HEK293 (cell line): Measurements from ENCODE around the gene DAG1.

Experiments
- ATF2 ChIP-seq: fragments of 450-650 bp; formaldehyde crosslinking; IDR thresholded peaks from 2 replicates; pipeline ENCODE4 v1.5.1; 2016; ENCODE audit warnings: missing biosample characterization, missing genetic modification characterization, low read depth
- CTCF ChIP-seq: fragments of 450-650 bp; formaldehyde crosslinking; IDR thresholded peaks from 2 replicates; pipeline ENCODE4 v1.5.1; 2016; ENCODE audit warnings: missing biosample characterization, missing genetic modification characterization
- KLF17 ChIP-seq: fragments of 450-650 bp; formaldehyde crosslinking; IDR thresholded peaks from 2 replicates; pipeline ENCODE4 v1.5.1; 2016; ENCODE audit warnings: missing biosample characterization, missing genetic modification characterization
- MEIS1 ChIP-seq: sonication (generic); formaldehyde crosslinking; IDR thresholded peaks from 2 replicates; pipeline ENCODE4 v1.8.1; 2022; ENCODE audit warnings: missing genetic modification reagents, mild to moderate bottlenecking, borderline replicate concordance
- ZNF169 ChIP-seq: fragments of 450-650 bp; formaldehyde crosslinking; IDR thresholded peaks from 2 replicates; pipeline ENCODE4 v1.5.1; 2016; ENCODE audit warnings: missing biosample characterization, missing genetic modification characterization
- ZNF311 ChIP-seq: fragments of 450-650 bp; formaldehyde crosslinking; IDR thresholded peaks from 2 replicates; pipeline ENCODE4 v1.5.1; 2017; ENCODE audit warnings: missing biosample characterization, missing genetic modification characterization, borderline replicate concordance
- ZNF623 ChIP-seq: fragments of 450-650 bp; formaldehyde crosslinking; IDR thresholded peaks from 2 replicates; pipeline ENCODE4 v1.5.1; 2016; ENCODE audit warnings: missing biosample characterization, missing genetic modification characterization

- TF ChIP-seq ZNF311 (tag by site-specific recombination) (no peak), MEIS1 (no peak), ATF2 (no peak), ZNF169 (tag by site-specific recombination) (no peak), ZNF623 (tag by site-specific recombination) (no peak), KLF17 (no peak), CTCF (no peak)
Measured at GRCh38 chr3:49567406-49567805, 97.3 kb downstream of the DAG1 start.
